GM18499 (cell line): ENCODE results near the gene CSDE1.
A peak's percentile ranks its signal among the peaks of the same experiment; 100 is the strongest.
"Not testable (repeated sequence)": the region's sequence is repeated elsewhere in the genome, so short reads cannot be mapped to it uniquely, and the experiment has no call there.

ENCODE experiments used
- ATAC-seq: cut with Tn5 transposase; IDR thresholded peaks from one replicate; pipeline ENCODE4 v1.9.1; 2021; ENCODE audit warnings: moderate number of reproducible peaks; ENCODE audit not compliant: insufficient read depth, unreplicated experiment

CSDE1 gene

GRCh38 chr1:114757455-114758255 lies at the start of gene CSDE1:
Gene CSDE1, minus strand, starts transcription at chr1:114757984. Its CDS starts 18,094 bp downstream, at chr1:114739890.
- ATAC-seq: peak; percentile 64

GRCh38 chr1:114804449-114804848 lies 46.7 kb upstream of the CSDE1 start:
- not testable (repeated sequence) for ATAC-seq

- ATAC-seq: peak; percentile 79
Measured at GRCh38 chr1:114803001-114803400, 45.2 kb upstream of the CSDE1 start.

- no peak for ATAC-seq
Measured at GRCh38 chr1:114794038-114794437, 36.3 kb upstream of the CSDE1 start.

GRCh38 chr1:114790581-114790980 lies 32.8 kb upstream of the CSDE1 start:
- not testable (repeated sequence) for ATAC-seq

- not testable (repeated sequence) for ATAC-seq
Measured at GRCh38 chr1:114786440-114786839, 28.7 kb upstream of the CSDE1 start.

- no peak for ATAC-seq
Measured at GRCh38 chr1:114782476-114782875, 24.7 kb upstream of the CSDE1 start.

- ATAC-seq: peak; percentile 96
Measured at GRCh38 chr1:114780344-114781226, 22.8 kb upstream of the CSDE1 start, which contains the start of gene SIKE1. Gene SIKE1, minus strand, starts transcription at chr1:114780685. Its CDS starts 78 bp downstream, at chr1:114780607.

GRCh38 chr1:114779722-114780121 lies 21.9 kb upstream of the CSDE1 start:
- ATAC-seq: no peak

GRCh38 chr1:114776726-114777125 lies 18.9 kb upstream of the CSDE1 start:
- not testable (repeated sequence) for ATAC-seq

GRCh38 chr1:114771992-114772391 lies 14.2 kb upstream of the CSDE1 start:
- no peak for ATAC-seq

GRCh38 chr1:114770989-114771388 lies 13.2 kb upstream of the CSDE1 start:
- ATAC-seq: no peak

- no peak for ATAC-seq
Measured at GRCh38 chr1:114764689-114765088, 6.9 kb upstream of the CSDE1 start.

- no peak for ATAC-seq
Measured at GRCh38 chr1:114758256-114758832, 560 bp upstream of the CSDE1 start.

GRCh38 chr1:114756949-114757454 lies 782 bp downstream of the CSDE1 start:
- no peak for ATAC-seq

GRCh38 chr1:114756009-114756892 lies 1.5 kb downstream of the CSDE1 start:
- ATAC-seq: peak; percentile 37

GRCh38 chr1:114755006-114755931 lies 2.5 kb downstream of the CSDE1 start:
- no peak for ATAC-seq

- not testable (repeated sequence) for ATAC-seq
Measured at GRCh38 chr1:114753702-114754101, 4.1 kb downstream of the CSDE1 start.
